LNCAP (cell line): ENCODE data around the gene SLC22A1.

Experiments used
- CTCF ChIP-seq: fragments of 450-650 bp; IDR thresholded peaks from 2 replicates; pipeline ENCODE4 v1.5.1; 2017; ENCODE audit warnings: mild to moderate bottlenecking

Gene SLC22A1

GRCh38 chr6:160160450-160160849 lies 38.8 kb downstream of the SLC22A1 start:
- TF ChIP-seq CTCF = peak; percentile 61

- TF ChIP-seq CTCF = no peak
These were observed 39.5 kb downstream of the SLC22A1 start for GRCh38 chr6:160160929-160161646.

GRCh38 chr6:160161647-160161986 lies 40.0 kb downstream of the SLC22A1 start:
- TF ChIP-seq CTCF = no peak

- no peak for TF ChIP-seq CTCF
These were observed 40.5 kb downstream of the SLC22A1 start for GRCh38 chr6:160162030-160162566.

- TF ChIP-seq CTCF = no peak
These were observed 41.8 kb downstream of the SLC22A1 start for GRCh38 chr6:160163425-160163824.

- no peak for TF ChIP-seq CTCF
These were observed 42.3 kb downstream of the SLC22A1 start for GRCh38 chr6:160163912-160164311.

- TF ChIP-seq CTCF = peak; percentile 40; the same call in 1 of the 2 replicates
These were observed 46.2 kb downstream of the SLC22A1 start for GRCh38 chr6:160167604-160168399.
